ENCODE measurements around the gene SLC23A2. TPM values are rescaled to one million over a fixed set of nuclear protein-coding genes. Genes with fewer than 3 reads are reported as not detected.
A peak's percentile ranks its signal among the peaks of the same experiment; 100 is the strongest.

The SLC23A2 gene
- 5.7 TPM for total RNA-seq
- 8.6 TPM for polyA plus RNA-seq
- long read RNA-seq, donor 1: 0 reads
- long read RNA-seq, donor 2: 0 reads
- long read RNA-seq, donor 3: 0 reads
- long read RNA-seq, donor 4, full-length matches to known transcripts: 1 of 1 reads
- long read RNA-seq, donor 4, partial matches to known transcripts: 0 of 1 reads
- long read RNA-seq, donor 4, other reads (novel, unspliced or antisense): 0 of 1 reads
- long read RNA-seq, donor 5: 0 reads
- long read RNA-seq, donor 6: 0 reads
- long read RNA-seq, donor 7, full-length matches to known transcripts: 1 of 1 reads
- long read RNA-seq, donor 7, partial matches to known transcripts: 0 of 1 reads
- long read RNA-seq, donor 7, other reads (novel, unspliced or antisense): 0 of 1 reads
- long read RNA-seq, donor 8: 0 reads
- long read RNA-seq, donor 9, full-length matches to known transcripts: 1 of 1 reads
- long read RNA-seq, donor 9, partial matches to known transcripts: 0 of 1 reads
- long read RNA-seq, donor 9, other reads (novel, unspliced or antisense): 0 of 1 reads
- long read RNA-seq, donor 10, full-length matches to known transcripts: 1 of 1 reads
- long read RNA-seq, donor 10, partial matches to known transcripts: 0 of 1 reads
- long read RNA-seq, donor 10, other reads (novel, unspliced or antisense): 0 of 1 reads

DNA sequence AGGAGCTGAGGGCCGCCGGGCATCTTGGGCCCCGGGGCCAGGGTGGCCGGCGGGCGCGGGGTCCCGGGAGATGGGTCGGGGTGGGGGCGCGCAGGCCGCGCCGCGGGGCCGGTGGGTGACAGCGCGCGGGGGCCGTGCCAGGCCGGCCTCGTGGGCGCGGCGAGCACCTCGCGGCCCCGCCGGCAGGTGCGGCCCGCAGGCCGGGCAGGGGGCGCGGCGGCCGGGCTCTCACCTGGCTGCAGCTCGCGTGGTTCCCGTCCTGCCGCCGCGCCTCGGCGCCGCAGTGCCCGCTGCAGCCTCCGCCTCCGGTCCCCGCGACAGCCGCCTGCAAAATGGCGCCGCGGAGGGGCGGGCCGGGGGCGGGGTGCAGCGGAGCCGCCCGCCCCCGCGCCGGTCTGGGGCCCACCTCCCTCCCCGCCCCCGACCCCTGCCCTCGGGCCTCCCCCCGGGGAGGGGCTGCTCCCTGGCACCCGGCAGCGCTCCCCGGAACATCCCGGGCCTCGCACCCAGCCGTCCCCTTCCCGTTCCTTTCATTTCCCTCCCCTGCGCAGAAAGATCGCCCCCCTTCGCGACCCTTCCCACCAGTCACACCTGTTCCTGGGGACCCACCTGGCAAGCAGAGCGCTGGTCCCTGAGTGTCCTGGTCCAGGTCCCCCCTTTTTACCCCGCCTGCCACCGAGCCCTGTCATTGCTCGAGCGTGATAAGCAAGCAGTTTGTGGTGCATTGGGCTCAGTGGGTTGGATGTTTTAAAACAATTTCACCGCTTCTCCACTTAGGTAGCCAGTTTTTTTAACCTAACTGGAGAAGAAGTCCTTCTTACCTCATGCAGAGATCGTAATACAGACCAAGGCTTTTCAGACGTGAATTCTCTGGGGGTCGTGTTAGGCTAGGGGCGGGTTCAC lies at the start of gene SLC23A2:
Gene SLC23A2 (minus strand): TSS at position 337 of the 903 bp plus-strand sequence. CDS start 68,948 bp downstream, outside the sequence.
- Histone ChIP-seq H3K9me3 (ENCODE audit: control insufficient read depth in 2 of 2, insufficient read depth in 1 of 2, low read length in 1 of 2) (peaks cover 0 to 5% of the 10 kb centered on the region in 2 donors), H3K27me3 (ENCODE audit: control insufficient read depth in 2 of 2, insufficient read depth in 1 of 2, low read length in 1 of 2) (peaks cover 0 to 9% of the 10 kb centered on the region in 2 donors), H3K4me3 (ENCODE audit: low read length in 2 of 2) (peak within 1 kb of the TSS; percentile 58 to 67), H3K4me1 (ENCODE audit: control insufficient read depth in 2 of 2, insufficient read depth in 2 of 2, low read length in 2 of 2) (peaks cover 17 to 20% of the 10 kb centered on the region in 2 donors), H3K36me3 (ENCODE audit: control insufficient read depth in 2 of 2, insufficient read depth in 2 of 2, low read length in 1 of 2) (no peaks in the 10 kb centered on the region), H3K27ac (ENCODE audit: low read depth in 1 of 2, low read length in 1 of 2) (peak within 1 kb of the TSS in 1 of 2 donors; percentile 65)
- peak in 7 of 9 donors; percentile 29 to 77 (median 59) for DNase-seq (ENCODE audit: low read depth in 6 of 9, low spot score in 9 of 9)
- WGBS: 2% methylated on average over 85 of the region's 88 CpGs

DNA sequence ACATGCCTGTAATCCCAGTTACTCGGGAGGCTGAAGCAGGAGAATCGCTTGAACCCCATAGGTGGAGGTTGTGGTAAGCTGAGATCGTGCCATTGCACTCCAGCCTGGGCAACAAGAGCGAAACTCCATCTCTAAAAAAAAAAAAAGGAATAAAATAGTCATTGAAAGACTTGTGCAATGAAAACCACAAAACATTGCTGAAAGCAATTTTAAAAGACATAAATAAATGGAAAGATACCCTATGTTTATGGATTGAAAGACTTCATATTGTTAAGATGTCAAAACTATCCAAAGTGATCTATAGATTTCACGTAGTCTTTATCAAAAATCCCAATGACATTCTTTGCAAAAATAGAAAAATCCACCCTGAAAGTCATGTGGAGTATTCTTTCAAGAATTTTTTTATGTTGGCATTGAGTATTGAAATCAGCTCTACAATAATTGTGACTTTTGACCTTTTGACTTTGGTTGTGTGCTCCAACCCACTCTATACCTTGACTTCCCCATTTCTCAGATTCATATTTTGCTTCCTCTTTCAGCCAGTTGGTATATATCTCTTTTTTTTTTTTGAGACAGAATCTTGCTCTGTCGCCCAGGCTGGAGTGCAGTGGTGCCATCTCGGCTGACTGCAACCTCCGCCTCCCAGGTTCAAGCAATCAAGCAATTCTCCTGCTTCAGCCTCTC lies 45.5 kb upstream of the SLC23A2 start:
- no peaks in the 10 kb centered on the region for H3K9me3 ChIP-seq (ENCODE audit: control insufficient read depth in 2 of 2, insufficient read depth in 1 of 2, low read length in 1 of 2)
- H3K27ac ChIP-seq (ENCODE audit: low read depth in 1 of 2, low read length in 1 of 2): no peak overlapping the region
- no peaks in the 10 kb centered on the region for H3K36me3 ChIP-seq (ENCODE audit: control insufficient read depth in 2 of 2, insufficient read depth in 2 of 2, low read length in 1 of 2)
- 79% methylated on average over 8 of the region's 8 CpGs for whole genome bisulfite sequencing
- H3K27me3 ChIP-seq (ENCODE audit: control insufficient read depth in 2 of 2, insufficient read depth in 1 of 2, low read length in 1 of 2): no peaks in the 10 kb centered on the region
- DNase-seq (ENCODE audit: low read depth in 6 of 9, low spot score in 9 of 9): no peak
- no peak overlapping the region for H3K4me3 ChIP-seq (ENCODE audit: low read length in 2 of 2)
- no peaks in the 10 kb centered on the region for H3K4me1 ChIP-seq (ENCODE audit: control insufficient read depth in 2 of 2, insufficient read depth in 2 of 2, low read length in 2 of 2)

DNA sequence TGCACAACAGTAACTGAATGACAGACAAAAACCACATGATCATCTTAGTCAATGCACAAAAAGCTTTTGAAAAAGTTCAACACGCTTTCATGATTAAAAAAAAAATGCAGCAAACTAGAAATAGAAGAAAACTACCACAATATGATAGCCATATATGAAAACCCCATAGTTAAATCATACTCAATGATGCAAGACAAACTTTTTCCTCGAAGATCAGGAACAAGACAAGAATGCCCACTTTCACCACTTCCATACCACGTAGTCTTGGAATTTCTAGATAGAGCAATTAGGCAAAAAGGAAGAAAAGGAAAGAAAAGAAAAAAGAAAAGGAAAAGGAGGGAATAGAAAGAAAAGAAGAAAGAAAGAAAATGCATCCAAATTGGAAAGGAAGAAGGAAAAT lies 44.6 kb upstream of the SLC23A2 start:
- Histone ChIP-seq H3K4me1 (ENCODE audit: control insufficient read depth in 2 of 2, insufficient read depth in 2 of 2, low read length in 2 of 2) (no peaks in the 10 kb centered on the region), H3K27ac (ENCODE audit: low read depth in 1 of 2, low read length in 1 of 2) (no peak overlapping the region), H3K36me3 (ENCODE audit: control insufficient read depth in 2 of 2, insufficient read depth in 2 of 2, low read length in 1 of 2) (no peaks in the 10 kb centered on the region), H3K9me3 (ENCODE audit: control insufficient read depth in 2 of 2, insufficient read depth in 1 of 2, low read length in 1 of 2) (no peaks in the 10 kb centered on the region), H3K4me3 (ENCODE audit: low read length in 2 of 2) (no peak overlapping the region), H3K27me3 (ENCODE audit: control insufficient read depth in 2 of 2, insufficient read depth in 1 of 2, low read length in 1 of 2) (no peaks in the 10 kb centered on the region)
- WGBS: 91% methylated on average over 3 of the region's 3 CpGs
- DNase-seq (ENCODE audit: low read depth in 6 of 9, low spot score in 9 of 9): no peak

DNA sequence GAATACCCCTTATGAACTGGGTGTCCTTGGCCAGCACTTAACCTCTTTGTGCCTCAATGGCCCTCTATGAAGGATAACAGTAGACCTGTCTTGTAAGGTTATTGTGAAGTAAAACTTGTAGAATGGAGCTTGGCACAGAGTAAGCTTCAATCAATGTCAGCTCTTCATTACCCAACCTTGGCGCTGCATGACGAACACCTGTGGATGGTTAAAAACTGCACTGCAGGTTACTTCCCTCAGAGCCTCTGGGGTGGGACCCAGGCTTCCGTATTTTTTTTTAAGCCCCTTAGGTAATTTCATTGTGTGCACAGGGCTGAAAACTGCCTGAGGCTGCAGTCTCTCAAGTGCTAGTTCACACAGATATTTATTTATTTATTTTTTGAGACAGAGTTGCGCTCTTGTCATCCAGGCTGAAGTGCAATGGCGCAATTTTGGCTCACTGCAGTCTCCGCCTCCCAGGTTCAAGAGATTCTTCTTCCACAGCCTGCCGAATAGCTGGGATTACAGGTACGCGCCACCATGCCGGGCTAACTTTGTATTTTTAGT lies 42.8 kb upstream of the SLC23A2 start:
- 98% methylated on average over 10 of the region's 10 CpGs for WGBS
- Histone ChIP-seq H3K36me3 (ENCODE audit: control insufficient read depth in 2 of 2, insufficient read depth in 2 of 2, low read length in 1 of 2) (no peaks in the 10 kb centered on the region), H3K4me1 (ENCODE audit: control insufficient read depth in 2 of 2, insufficient read depth in 2 of 2, low read length in 2 of 2) (no peaks in the 10 kb centered on the region), H3K27ac (ENCODE audit: low read depth in 1 of 2, low read length in 1 of 2) (no peak overlapping the region), H3K4me3 (ENCODE audit: low read length in 2 of 2) (no peak overlapping the region), H3K27me3 (ENCODE audit: control insufficient read depth in 2 of 2, insufficient read depth in 1 of 2, low read length in 1 of 2) (no peaks in the 10 kb centered on the region), H3K9me3 (ENCODE audit: control insufficient read depth in 2 of 2, insufficient read depth in 1 of 2, low read length in 1 of 2) (no peaks in the 10 kb centered on the region)
- DNase-seq (ENCODE audit: low read depth in 6 of 9, low spot score in 9 of 9): no peak

DNA sequence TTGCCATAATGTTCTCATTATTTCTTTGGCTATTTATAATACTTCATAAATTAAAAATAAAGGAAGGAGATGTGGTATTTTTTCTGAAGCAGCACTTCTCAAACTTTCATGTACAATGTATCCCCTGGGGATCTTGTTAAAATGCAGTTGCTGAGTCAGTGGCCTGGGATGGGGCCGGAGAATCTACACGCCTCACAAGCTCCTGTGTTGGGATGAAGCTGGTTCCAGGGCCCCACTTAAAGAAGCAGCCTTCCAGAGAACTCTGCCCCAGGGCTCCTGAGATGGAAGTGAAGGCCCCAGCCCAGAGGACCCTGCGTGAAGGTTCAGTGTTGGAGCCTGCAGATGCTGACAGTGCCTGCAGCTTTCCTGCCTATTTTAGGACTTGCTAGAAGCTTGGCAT lies 40.1 kb upstream of the SLC23A2 start:
- no peak for DNase-seq (ENCODE audit: low read depth in 6 of 9, low spot score in 9 of 9)
- no peaks in the 10 kb centered on the region for H3K4me1 ChIP-seq (ENCODE audit: control insufficient read depth in 2 of 2, insufficient read depth in 2 of 2, low read length in 2 of 2)
- H3K27me3 ChIP-seq (ENCODE audit: control insufficient read depth in 2 of 2, insufficient read depth in 1 of 2, low read length in 1 of 2): no peaks in the 10 kb centered on the region
- WGBS: 95% methylated on average over 3 of the region's 3 CpGs
- H3K36me3 ChIP-seq (ENCODE audit: control insufficient read depth in 2 of 2, insufficient read depth in 2 of 2, low read length in 1 of 2): no peaks in the 10 kb centered on the region
- H3K4me3 ChIP-seq (ENCODE audit: low read length in 2 of 2): no peak overlapping the region
- H3K9me3 ChIP-seq (ENCODE audit: control insufficient read depth in 2 of 2, insufficient read depth in 1 of 2, low read length in 1 of 2): no peaks in the 10 kb centered on the region
- no peak overlapping the region for H3K27ac ChIP-seq (ENCODE audit: low read depth in 1 of 2, low read length in 1 of 2)

DNA sequence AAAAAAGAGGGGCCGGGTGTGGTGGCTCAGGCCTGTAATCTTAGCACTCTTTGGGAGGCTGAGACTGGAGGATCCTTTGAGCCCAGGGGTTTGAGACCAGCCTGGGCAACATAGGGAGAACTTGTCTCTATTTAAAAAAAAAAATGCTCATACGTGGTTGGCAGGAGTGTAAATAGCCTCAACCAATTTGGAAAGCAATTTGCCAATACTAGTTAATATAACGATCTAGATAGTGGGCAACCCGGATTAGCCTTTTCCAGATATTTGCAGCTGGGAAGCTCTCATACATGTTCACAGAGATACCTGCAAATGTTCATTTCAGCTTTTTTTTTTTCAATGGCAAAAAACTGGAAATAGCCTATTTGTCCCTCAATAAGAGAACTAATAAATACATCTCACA lies 39.0 kb upstream of the SLC23A2 start:
- DNase-seq (ENCODE audit: low read depth in 6 of 9, low spot score in 9 of 9): no peak
- Histone ChIP-seq H3K36me3 (ENCODE audit: control insufficient read depth in 2 of 2, insufficient read depth in 2 of 2, low read length in 1 of 2) (no peaks in the 10 kb centered on the region), H3K9me3 (ENCODE audit: control insufficient read depth in 2 of 2, insufficient read depth in 1 of 2, low read length in 1 of 2) (no peaks in the 10 kb centered on the region), H3K27ac (ENCODE audit: low read depth in 1 of 2, low read length in 1 of 2) (no peak overlapping the region), H3K4me3 (ENCODE audit: low read length in 2 of 2) (no peak overlapping the region), H3K4me1 (ENCODE audit: control insufficient read depth in 2 of 2, insufficient read depth in 2 of 2, low read length in 2 of 2) (no peaks in the 10 kb centered on the region), H3K27me3 (ENCODE audit: control insufficient read depth in 2 of 2, insufficient read depth in 1 of 2, low read length in 1 of 2) (no peaks in the 10 kb centered on the region)
- 98% methylated on average over 4 of the region's 4 CpGs for WGBS

DNA sequence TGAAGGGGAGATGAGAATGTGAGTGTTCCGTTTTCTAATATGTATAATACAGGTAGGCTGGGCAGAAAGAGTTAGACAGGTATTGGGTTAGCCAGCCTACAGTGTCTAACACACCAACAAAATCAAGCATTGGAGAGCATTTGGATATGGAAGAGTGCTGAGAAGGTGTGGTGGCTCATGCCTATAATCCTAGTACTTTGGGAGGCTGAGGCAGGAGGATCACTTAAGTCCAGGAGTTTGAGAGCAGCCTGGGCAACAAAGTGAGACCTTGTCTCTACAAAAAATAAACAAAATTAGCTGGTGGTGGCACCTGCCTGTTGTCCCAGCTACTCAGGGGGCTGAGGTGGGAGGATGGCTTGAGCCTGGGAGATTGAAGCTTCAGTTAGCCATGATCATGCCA lies 38.6 kb upstream of the SLC23A2 start:
- no peak for DNase-seq (ENCODE audit: low read depth in 6 of 9, low spot score in 9 of 9)
- H3K4me3 ChIP-seq (ENCODE audit: low read length in 2 of 2): no peak overlapping the region
- H3K27me3 ChIP-seq (ENCODE audit: control insufficient read depth in 2 of 2, insufficient read depth in 1 of 2, low read length in 1 of 2): no peaks in the 10 kb centered on the region
- no peaks in the 10 kb centered on the region for H3K9me3 ChIP-seq (ENCODE audit: control insufficient read depth in 2 of 2, insufficient read depth in 1 of 2, low read length in 1 of 2)
- no peaks in the 10 kb centered on the region for H3K4me1 ChIP-seq (ENCODE audit: control insufficient read depth in 2 of 2, insufficient read depth in 2 of 2, low read length in 2 of 2)
- no peaks in the 10 kb centered on the region for H3K36me3 ChIP-seq (ENCODE audit: control insufficient read depth in 2 of 2, insufficient read depth in 2 of 2, low read length in 1 of 2)
- 97% methylated on average over 1 of the region's 1 CpG for WGBS
- H3K27ac ChIP-seq (ENCODE audit: low read depth in 1 of 2, low read length in 1 of 2): no peak overlapping the region

DNA sequence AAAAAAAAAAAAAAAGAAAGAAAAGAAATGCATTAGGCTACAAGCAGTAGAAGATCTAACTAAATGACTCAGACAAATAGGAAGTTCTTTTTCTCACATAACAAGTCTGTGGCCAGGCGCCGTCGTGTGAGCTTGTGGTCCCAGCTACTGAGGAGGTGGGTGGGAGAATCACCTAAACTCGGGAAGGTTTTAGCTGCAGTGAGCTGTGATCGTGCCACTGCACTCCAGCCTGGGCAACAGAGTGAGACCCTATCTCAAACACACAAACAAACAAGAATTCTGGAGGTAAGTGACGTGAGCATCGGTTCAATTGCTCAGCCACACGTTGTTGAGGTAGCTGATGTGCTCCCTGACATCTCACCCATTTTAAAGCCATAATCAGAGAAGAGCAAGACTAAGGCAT lies 37.9 kb upstream of the SLC23A2 start:
- Histone ChIP-seq H3K4me1 (ENCODE audit: control insufficient read depth in 2 of 2, insufficient read depth in 2 of 2, low read length in 2 of 2) (no peaks in the 10 kb centered on the region), H3K36me3 (ENCODE audit: control insufficient read depth in 2 of 2, insufficient read depth in 2 of 2, low read length in 1 of 2) (no peaks in the 10 kb centered on the region), H3K27me3 (ENCODE audit: control insufficient read depth in 2 of 2, insufficient read depth in 1 of 2, low read length in 1 of 2) (no peaks in the 10 kb centered on the region), H3K4me3 (ENCODE audit: low read length in 2 of 2) (no peak overlapping the region), H3K9me3 (ENCODE audit: control insufficient read depth in 2 of 2, insufficient read depth in 1 of 2, low read length in 1 of 2) (no peaks in the 10 kb centered on the region), H3K27ac (ENCODE audit: low read depth in 1 of 2, low read length in 1 of 2) (no peak overlapping the region)
- WGBS: 65% methylated on average over 8 of the region's 8 CpGs
- no peak for DNase-seq (ENCODE audit: low read depth in 6 of 9, low spot score in 9 of 9)

Data from thymus (tissue), 14 donors.